Tibial nerve (tissue), 4 donors: ENCODE measurements around the gene USP48. TPM values are rescaled to one million over a fixed set of nuclear protein-coding genes. Genes with fewer than 3 reads are reported as not detected.

Source experiments
- DNase-seq, 2 donors: peaks; one replicate each; pipeline ENCODE4 v3.0.0-alpha.2; 2019; ENCODE audit warnings: low spot score in 2 of 2
- H3K27ac ChIP-seq, 4 donors: fragments of 200-600 bp; sonication (generic) in 3 of 4; one replicate each; pipeline ENCODE4 v1.5.1; 2017 to 2019; ENCODE audit warnings: mild to moderate bottlenecking in 1 of 4
- H3K27me3 ChIP-seq, 2 donors: fragments of 200-600 bp; sonication (generic) in 1 of 2; one replicate each; pipeline versions ENCODE4 v1.5.1 to v1.6.0; 2017 to 2019
- H3K36me3 ChIP-seq, 3 donors: fragments of 200-600 bp; sonication (generic); one replicate each; pipeline ENCODE4 v1.5.1; 2018 to 2019
- H3K4me1 ChIP-seq, 4 donors: fragments of 200-600 bp; sonication (generic) in 3 of 4; one replicate each; pipeline ENCODE4 v1.5.1; 2017 to 2019
- H3K4me3 ChIP-seq, 4 donors: fragments of 200-600 bp; sonication (generic) in 3 of 4; one replicate each; pipeline ENCODE4 v1.5.1; 2017 to 2019; ENCODE audit warnings: mild to moderate bottlenecking in 1 of 4, moderate library complexity in 1 of 4
- H3K9me3 ChIP-seq, 4 donors: fragments of 200-600 bp; sonication (generic) in 3 of 4; one replicate each; pipeline ENCODE4 v1.5.1; 2017 to 2019
- CTCF ChIP-seq, 5 experiments: fragments of 200-600 bp in 3 of 5; fragments of 450-650 bp in 2 of 5; sonication (generic) in 3 of 5; IDR thresholded peaks; one replicate each; pipeline ENCODE4 v1.5.1; 2016 to 2019; ENCODE audit warnings: antibody characterized with exemption in 5 of 5, mild to moderate bottlenecking in 3 of 5, moderate library complexity in 2 of 5
- EP300 ChIP-seq, 2 donors: sonication (generic); formaldehyde crosslinking; IDR thresholded peaks; one replicate each; pipeline ENCODE4 v1.6.1; 2017; ENCODE audit warnings: antibody characterized with exemption in 2 of 2, mild to moderate bottlenecking in 1 of 2
- POLR2A ChIP-seq, 2 donors: fragments of 450-650 bp; IDR thresholded peaks; one replicate each; pipeline ENCODE4 v1.6.1; 2017; ENCODE audit warnings: antibody characterized with exemption in 2 of 2, mild to moderate bottlenecking in 2 of 2, moderate library complexity in 2 of 2
- WGBS, 2 donors: methylation state at CpG; one replicate each; pipeline ENCODE4 v1.1.5; 2018; 5-methylcytosine and 5-hydroxymethylcytosine counted together
- total RNA-seq, 4 donors: library from RNA; depleted of rRNA; stranded (reverse); fragments of >200 nt; gene quantifications; one replicate each; pipeline ENCODE4 v1.1.0, GENCODE V29; 2016

Gene USP48
- total RNA-seq, 4 donors from 2014 or later: 51.1 to 65.9 (median 58.7) TPM

GRCh38 chr1:21641537-21641936 is 141.4 kb downstream of the USP48 start:
- Histone ChIP-seq H3K4me3 (no peak overlapping the region), H3K27ac (peak overlapping the region in 2 of 4 donors; percentile 42 to 86), H3K4me1 (peaks cover 0 to 15% (median 0%) of the 10 kb centered on the region in 4 donors), H3K9me3 (no peaks in the 10 kb centered on the region), H3K27me3 (peaks cover 0 to 6% of the 10 kb centered on the region in 2 donors), H3K36me3 (no peaks in the 10 kb centered on the region)
- 81 to 82% methylated on average over 6 of the region's 6 CpGs for WGBS, 2 donors
- TF ChIP-seq POLR2A (IDR thresholded peaks at IDR 0.05) (no peak), EP300 (IDR thresholded peaks at IDR 0.05) (no peak), CTCF (IDR thresholded peaks at IDR 0.05) (no peak)
- no peak for DNase-seq

GRCh38 chr1:21641076-21641475 is 141.9 kb downstream of the USP48 start:
- peaks cover 0 to 6% of the 10 kb centered on the region in 2 donors for H3K27me3 ChIP-seq
- no peak for DNase-seq
- H3K4me3 ChIP-seq: no peak overlapping the region
- no peaks in the 10 kb centered on the region for H3K9me3 ChIP-seq
- no peaks in the 10 kb centered on the region for H3K36me3 ChIP-seq
- H3K27ac ChIP-seq: peak overlapping the region in 2 of 4 donors; percentile 10 to 86
- TF ChIP-seq CTCF (IDR thresholded peaks at IDR 0.05) (no peak), POLR2A (IDR thresholded peaks at IDR 0.05) (no peak), EP300 (IDR thresholded peaks at IDR 0.05) (no peak)
- 86 to 92% methylated on average over 2 of the region's 2 CpGs for WGBS, 2 donors
- H3K4me1 ChIP-seq: peaks cover 0 to 15% (median 0%) of the 10 kb centered on the region in 4 donors

- Histone ChIP-seq H3K4me3 (no peak overlapping the region), H3K27me3 (peaks cover 0 to 6% of the 10 kb centered on the region in 2 donors), H3K36me3 (no peaks in the 10 kb centered on the region), H3K4me1 (peaks cover 0 to 15% (median 0%) of the 10 kb centered on the region in 4 donors), H3K27ac (peak overlapping the region in 2 of 4 donors; percentile 55 to 86), H3K9me3 (no peaks in the 10 kb centered on the region)
- DNase-seq: no peak
- TF ChIP-seq POLR2A (IDR thresholded peaks at IDR 0.05) (no peak), CTCF (IDR thresholded peaks at IDR 0.05) (no peak), EP300 (IDR thresholded peaks at IDR 0.05) (no peak)
- WGBS, 2 donors: 68 to 81% methylated on average over 6 of the region's 6 CpGs
These were observed 142.3 kb downstream of the USP48 start for GRCh38 chr1:21640653-21641052.

- Histone ChIP-seq H3K27me3 (peaks cover 0 to 6% of the 10 kb centered on the region in 2 donors), H3K4me1 (peaks cover 0 to 24% (median 2%) of the 10 kb centered on the region in 4 donors), H3K4me3 (no peak overlapping the region), H3K27ac (peak overlapping the region; percentile 2 to 86 (median 58)), H3K9me3 (no peaks in the 10 kb centered on the region), H3K36me3 (no peaks in the 10 kb centered on the region)
- WGBS, 2 donors: 35 to 41% methylated on average over 23 to 24 of the region's 24 CpGs
- DNase-seq: no peak
- TF ChIP-seq EP300 (IDR thresholded peaks at IDR 0.05) (peak in 1 of 2 donors; percentile 63), CTCF (IDR thresholded peaks at IDR 0.05) (no peak)
These were observed 143.3 kb downstream of the USP48 start for GRCh38 chr1:21639594-21640041.

GRCh38 chr1:21638531-21639341 is 144.2 kb downstream of the USP48 start:
- Histone ChIP-seq H3K27ac (peak overlapping the region; percentile 2 to 86 (median 42)), H3K4me3 (no peak overlapping the region), H3K4me1 (peaks cover 0 to 33% (median 2%) of the 10 kb centered on the region in 4 donors), H3K36me3 (no peaks in the 10 kb centered on the region), H3K9me3 (no peaks in the 10 kb centered on the region), H3K27me3 (peaks cover 0 to 6% of the 10 kb centered on the region in 2 donors)
- TF ChIP-seq EP300 (IDR thresholded peaks at IDR 0.05): no peak
- no peak for TF ChIP-seq CTCF (IDR thresholded peaks at IDR 0.05)
- no peak for TF ChIP-seq POLR2A (IDR thresholded peaks at IDR 0.05)
- WGBS, 2 donors: 30 to 34% methylated on average over 7 to 10 of the region's 10 CpGs
- DNase-seq: no peak
